ENCODE measurements around the gene TMPRSS15.
A peak's percentile ranks its signal among the peaks of the same experiment; 100 is the strongest.
"Not testable (repeated sequence)": the region's sequence is repeated elsewhere in the genome, so short reads cannot be mapped to it uniquely, and the experiment has no call there.

TMPRSS15 gene

DNA sequence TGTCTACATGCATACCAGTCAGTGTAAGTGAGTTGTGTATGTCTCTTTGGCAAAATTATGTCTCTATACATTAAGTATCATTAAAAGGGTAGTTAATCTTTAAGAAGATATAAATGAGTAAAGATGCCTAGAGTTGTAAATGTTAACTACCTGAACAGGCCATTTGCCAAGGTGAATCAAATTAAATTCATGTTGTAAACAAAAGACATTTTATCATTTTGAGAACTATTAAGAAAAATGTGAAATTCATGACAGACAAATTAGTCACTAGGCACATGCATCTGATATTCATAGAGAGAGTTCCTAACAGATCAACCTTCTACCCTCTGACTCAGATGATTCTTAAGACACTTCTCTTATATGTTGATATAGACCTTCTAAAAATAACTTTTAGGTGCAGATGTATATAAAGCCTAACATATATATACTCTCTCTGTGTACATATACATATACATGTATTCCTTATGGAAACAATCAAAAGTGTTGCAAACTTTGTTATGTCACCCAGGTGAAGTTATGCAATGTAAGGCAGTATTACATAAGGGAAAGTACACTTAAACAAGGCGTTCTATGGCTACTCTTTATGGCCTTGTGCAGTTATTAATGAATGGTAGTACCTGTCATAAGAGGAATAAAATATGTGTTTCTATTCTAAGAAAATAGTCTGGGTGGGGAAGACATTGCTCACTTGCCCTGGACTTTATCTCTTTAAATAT is at the start of gene TMPRSS15:
TMPRSS15 (minus strand) TSS at position 51 of the 716 bp plus-strand sequence. CDS start 163 bp downstream, outside the sequence.
- no peak for DNase-seq

DNA sequence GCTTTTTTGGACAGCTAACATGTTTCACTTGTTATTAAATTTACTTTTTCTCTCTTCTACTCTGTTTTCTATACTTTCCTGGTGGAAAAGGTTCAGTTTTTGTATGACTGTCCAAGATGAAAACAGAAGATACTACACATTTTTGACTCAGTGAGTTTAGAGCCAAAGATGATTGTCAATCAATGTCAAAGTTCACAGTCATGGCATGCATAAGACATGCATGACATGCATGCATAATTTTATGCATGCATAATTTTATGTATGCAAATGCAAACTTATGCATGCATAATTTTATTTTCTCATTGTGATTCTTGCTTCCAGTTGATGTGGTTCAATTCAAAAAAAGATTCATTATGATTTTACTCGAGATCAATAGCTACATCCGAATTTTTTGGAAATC is 48.1 kb upstream of the TMPRSS15 start:
- DNase-seq = no peak

DNA sequence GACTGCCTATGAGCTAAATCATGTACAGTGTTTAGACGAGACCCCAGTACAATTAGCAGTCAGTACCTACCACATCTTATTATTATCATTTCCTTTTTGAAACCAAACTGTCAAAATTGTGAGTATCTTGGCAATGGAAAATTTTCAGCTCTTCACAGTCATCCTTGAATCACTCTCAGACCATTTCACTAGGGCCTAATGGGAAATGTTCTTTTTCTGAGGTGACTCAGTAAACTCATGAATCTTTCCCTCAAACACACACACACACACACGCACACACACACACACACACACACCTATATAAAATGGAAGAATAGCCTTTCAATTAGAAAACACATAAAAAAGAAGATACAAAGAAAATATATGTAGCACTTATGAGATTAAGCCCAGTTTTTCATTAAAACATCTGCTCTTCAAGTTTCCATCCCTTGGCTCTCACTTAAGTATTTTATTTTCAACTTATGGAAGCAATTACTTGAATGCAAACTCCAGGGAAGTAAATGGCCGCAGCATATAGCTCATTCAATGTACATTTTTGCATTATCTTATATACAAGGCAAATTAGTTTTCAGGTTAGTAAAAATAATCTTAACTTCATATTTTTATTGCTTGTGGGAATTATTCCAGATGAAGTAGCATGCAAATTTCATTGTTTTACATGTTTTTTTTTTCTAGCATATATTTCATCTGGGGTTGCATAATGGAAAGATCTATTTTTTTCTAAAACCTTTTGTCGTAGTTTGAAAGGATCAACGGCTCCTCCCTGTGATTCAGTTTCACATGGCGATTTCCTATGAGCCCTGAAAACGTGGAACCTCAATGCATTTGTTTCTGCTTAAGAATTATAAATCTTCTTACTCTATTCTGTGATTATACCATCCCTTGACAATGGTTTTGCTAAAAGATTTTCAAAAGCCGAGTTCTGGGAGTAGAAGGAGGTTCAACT is 46.3 kb upstream of the TMPRSS15 start:
- DNase-seq = no peak

DNA sequence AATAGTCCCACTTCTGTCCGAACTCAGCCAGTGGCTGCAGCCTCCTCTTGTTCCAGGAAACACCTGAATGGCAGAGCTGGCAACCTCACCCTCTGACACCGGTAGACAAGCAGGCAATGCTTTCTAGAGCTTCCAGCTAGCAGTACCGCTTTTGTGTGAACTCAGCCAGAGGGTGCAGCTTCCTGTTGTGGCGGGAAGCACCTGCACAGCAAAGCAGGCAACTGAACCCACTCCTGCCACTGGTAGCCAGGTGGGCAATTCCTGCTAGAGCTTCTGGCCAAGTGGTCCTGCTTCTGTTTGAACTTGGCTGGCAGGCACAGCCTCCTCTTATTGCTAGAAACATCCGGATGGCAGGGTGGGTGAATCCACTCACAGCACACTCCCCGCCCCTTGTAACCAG is 40.1 kb upstream of the TMPRSS15 start:
- no peak for DNase-seq

DNA sequence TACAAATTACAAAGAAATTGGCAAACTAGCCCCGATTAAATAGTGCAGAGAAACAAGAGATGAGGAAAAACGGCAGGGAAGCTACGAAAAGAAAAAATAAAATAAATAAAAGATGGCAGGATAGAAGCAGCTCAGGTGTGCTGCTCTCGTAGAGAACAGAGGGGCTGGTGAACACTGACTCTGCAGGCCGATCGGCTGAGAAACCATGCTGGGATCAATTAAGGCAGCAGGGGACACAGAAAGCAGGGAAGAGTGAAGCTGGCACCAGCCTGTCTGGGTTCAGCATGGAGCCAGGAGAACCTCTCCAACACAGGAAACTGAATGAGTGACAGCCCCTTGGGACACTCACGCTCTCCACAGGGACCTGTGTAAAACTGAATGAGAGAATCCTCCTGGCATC is 39.5 kb upstream of the TMPRSS15 start:
- no peak for DNase-seq

DNA sequence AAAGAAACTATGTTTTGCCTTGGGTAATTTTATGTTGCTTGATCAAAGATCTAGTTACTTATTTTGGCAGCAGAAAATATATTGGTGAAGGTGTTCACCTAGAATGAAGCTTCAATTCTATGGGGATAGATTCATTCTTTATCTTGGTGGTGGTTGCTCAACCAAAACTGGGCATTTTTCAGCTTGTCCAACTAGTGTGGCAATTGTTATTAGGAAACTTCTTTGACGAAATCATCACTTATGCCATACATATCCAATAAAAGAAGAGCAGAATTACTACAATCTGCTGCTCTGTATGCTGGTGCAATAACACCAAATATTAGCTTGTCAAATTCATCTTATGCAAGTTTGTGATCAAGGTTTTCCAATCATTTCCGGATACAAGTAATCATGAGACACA is 26.8 kb upstream of the TMPRSS15 start:
- DNase-seq = no peak

DNA sequence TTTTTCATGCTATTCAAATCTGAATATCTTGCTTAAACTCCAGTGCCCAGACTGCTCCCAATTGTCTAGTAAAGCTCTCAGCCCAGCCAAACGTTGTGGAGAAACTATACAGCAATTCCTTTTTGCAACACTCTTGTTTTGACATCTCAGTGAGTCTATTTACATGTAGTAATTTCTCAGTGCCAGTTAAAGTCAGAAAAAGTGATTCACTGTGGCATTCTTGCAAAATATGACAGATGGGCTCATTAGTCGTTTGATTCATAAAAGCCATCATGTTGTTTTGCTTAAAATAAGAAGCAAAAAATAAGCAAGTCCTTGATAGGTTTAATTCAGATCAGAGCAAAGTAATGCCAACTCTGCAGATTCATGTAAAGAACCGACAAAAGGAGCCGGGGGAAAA is 20.7 kb upstream of the TMPRSS15 start:
- DNase-seq = no peak

DNA sequence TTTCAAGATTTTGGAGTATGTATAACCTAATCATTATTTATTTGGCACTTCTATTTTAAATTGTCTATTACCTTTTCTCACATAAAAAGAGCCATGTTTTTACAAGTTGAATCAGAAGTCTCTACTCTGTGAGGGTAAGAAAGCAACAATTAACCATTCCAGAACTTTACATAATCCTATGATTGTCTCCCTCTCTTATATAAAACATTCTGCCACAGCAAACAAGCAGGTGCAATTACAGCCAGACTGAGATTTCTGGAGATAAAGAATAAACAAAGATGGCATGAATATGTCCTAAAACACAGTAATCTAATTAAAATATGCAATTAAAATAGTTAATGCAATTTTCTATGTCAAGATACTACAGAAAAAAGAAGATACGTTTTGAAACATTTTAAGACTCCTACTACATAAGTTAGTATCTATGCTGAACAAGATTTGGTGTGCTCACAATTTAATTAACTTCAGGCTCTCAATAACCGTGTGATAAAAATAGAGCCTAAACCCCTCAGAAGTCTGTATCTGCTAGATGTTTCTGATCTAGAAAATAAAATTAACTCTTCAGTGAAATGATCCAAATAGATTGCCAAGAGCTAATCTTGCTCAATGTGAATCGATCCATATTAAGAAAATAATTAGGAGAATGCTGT is 13.7 kb upstream of the TMPRSS15 start:
- DNase-seq = no peak

DNA sequence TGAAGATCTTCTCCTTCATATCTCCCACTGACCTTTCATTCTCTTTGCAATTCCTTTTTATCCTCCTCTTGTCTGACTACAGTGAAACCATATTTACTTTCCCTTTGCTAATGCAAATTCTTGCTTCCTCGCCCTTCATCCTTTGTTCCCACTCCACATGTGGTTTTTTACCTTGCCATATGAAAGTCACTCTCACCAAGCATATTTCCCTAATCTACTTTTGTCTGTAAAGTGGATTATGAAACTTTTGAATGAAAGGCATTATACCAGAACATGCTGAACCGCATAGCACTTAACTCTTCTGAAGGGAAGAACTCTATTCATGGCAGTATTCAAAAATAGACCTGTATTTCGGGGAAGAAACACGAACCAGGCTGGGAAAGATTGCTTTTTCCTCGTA is 8.0 kb upstream of the TMPRSS15 start:
- no peak for DNase-seq

DNA sequence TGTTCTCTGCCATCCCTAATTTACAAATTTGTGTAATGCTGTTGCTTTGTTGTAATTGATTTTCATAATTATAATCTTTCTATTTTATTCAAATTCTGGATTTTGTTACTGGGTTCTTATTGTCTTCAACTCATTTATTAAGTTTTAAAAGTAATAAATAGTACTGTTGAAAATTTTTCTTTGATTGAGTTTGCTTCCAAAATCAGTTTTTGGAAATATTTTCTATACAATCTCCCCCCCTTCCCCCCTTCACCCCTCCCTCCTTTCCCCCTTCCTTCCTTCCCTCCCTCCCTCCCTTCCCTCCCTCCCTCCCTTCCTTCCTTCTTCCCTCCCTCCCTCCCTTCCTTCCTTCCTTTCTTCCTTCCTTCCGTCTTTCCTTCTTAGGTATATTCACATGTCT is 6.0 kb upstream of the TMPRSS15 start:
- no peak for DNase-seq

DNA sequence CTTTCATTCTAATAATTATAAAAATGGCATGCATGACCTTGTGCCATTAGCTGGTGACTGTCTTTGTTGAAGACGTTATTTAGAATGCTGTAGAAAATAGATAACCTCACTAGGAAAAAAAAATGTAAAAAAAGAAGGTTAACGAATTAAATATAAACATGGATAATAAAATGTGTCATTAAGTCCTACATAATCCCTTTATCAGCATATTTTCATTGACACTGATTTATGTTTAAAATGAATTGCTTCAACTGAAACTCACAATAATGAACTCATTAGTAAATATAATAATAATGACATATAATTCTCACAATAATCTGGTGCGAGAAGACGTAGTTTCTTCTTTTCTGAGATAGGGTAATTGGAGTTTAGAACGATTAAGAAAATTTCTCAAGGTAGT is 4.7 kb downstream of the TMPRSS15 start:
- no peak for DNase-seq

DNA sequence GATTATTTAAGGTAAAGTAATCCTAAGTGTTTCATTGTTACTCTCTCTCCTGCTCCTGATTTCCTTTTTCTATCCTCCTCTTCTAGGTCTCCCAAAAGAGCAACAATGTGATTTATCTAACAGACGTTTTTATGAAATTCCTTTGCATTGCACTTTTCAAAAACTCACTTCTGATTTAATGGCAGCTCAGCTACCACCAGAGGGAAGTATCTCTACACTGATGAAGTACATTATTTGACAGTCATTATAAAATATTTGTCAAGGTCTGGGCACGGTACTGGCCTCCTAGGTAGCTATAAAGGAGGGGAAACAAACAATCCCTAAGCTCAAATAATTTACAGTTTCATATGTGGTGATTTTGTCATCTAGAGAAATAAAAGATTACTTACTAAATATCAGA is 15.6 kb downstream of the TMPRSS15 start:
- no peak for DNase-seq

DNA sequence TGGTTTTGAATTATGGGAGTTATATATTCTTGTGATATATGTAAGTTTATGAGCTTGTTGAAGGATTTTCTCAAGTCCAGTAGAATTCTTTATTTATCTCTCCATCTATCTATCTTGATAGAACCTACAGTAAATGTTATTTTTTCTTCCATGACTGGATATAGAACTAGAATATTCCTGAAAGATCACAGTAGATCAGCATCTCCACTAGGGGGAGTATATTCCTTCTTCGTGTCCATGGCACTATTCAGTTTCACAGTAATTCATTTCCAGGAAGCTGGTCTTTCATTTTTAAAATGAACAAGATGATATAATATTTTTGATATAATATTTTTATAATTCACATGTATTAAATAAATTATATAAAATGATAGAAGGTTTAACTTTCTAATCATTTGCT is 18.8 kb downstream of the TMPRSS15 start:
- peak; percentile 25 to 54 (median 46) for DNase-seq

DNA sequence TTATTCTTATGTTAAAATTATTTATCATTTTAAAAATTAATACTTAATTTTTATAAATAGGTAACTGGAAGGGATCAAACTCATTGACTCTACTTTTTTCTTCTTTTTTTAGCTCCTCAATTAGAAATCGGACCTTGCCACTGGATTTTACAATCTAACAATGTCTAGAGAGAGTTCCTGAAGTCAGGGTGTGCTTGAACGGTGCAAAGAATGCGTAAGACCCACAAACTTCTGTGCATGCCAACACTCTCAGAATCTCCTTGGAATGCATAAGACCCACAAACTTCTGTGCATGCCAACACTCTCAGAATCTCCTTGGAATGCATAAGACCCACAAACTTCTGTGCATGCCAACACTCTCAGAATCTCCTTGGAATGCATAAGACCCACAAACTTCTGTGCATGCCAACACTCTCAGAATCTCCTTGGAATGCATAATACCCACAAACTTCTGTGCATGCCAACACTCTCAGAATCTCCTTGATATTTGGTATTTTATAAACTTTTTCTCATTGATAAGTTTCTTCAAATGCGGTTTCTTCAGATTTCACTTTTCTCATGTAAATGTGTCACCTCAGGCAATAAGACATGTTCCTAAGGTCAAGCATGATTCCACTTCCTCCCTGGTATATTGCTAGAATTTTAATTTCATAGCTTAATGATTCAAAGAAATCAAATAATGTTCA is 20.5 kb downstream of the TMPRSS15 start:
- not testable (repeated sequence) for DNase-seq

DNA sequence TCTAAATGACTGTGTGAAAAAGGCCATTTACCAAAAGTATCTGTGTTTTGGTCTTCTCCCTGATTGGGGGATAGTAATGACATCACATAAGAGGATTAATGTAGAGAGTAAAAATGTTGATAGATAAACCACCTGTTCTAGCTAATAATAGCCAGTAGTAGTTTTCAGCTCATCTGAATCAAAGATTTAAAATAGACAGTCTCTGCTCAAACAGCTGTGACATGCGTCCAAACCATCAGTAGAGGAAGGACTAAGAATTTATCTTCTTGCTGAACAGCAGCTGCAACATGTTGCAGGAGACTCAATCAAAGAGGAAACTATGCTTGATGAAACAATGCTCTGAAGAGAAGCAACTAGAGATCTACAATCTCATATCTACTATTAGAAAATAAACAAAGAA is 21.4 kb downstream of the TMPRSS15 start:
- DNase-seq = no peak

DNA sequence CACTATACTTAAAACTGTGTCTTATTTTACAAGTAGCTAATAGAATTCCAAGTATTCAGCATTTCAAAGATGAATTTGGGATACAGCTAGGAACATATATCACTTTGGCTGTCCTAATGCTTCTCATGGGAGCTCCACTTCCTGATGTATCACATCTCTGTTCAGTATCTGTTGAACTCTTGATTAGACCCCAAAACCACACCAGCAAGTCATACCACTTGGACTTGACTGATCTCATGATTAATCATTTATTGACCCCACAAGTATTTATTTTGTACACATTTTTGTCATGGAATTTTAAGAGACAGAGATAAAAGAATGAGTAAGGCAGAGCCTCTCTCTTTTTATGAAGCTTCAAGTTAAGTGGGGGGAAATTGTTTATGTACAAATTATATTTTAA is 30.0 kb downstream of the TMPRSS15 start:
- DNase-seq = no peak

DNA sequence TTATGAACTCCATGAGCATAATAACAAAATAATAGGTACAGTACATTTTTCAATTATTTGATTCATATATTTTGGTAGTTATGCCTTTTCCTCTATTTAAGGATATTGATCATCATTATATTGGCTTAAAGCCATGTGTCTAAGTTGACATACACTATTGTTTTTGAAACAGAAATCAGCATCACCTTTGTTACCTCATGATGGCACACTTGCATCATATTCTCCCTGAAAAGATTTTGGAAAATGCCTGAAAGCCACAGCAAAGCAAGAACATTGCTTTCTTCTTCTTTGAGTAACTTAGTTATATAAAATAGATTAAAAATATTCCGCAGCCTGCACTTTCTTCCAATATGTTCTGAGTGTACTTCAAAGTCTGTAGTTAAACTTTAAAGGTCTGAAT is 33.3 kb downstream of the TMPRSS15 start:
- DNase-seq = no peak

DNA sequence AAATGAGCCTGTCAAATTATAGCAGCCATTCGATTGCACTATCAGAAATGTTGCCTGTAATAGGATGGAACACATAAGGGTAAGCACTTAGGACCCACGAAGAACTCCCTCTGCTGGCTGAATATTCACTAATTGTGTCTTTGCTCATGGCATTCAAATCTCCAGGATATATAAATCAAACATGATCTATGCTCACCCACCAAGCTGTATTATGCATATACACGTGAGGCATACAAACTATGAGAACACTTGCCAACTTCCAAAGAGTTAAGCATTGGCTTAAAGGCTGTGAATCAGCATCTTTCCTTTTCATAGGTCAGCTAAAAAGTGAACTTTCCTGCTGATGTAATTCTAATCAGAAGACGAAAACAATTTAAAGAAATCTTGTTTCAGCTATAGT is 34.5 kb downstream of the TMPRSS15 start:
- peak; percentile 1 to 38 (median 5) for DNase-seq

DNA sequence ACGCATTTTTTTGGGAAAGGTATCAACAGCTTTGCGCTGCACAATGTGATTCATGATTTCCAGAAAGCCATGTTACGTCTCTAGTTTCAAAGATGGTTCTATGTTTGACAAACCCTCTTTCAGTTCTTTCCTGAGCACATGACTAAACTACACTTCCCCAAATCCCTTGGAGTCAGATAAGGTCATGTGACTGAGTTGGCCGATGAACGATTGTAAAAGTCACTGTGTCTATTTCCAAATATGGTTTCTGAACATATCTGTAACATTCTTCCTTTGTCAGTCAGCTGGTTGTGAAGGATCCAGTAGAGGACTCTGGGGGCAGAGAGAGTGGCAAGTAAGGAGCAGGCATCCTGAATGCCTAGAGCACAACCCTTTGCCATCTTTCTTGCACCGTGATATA is 35.4 kb downstream of the TMPRSS15 start:
- peak in 1 of 3 donors; percentile 5 for DNase-seq

DNA sequence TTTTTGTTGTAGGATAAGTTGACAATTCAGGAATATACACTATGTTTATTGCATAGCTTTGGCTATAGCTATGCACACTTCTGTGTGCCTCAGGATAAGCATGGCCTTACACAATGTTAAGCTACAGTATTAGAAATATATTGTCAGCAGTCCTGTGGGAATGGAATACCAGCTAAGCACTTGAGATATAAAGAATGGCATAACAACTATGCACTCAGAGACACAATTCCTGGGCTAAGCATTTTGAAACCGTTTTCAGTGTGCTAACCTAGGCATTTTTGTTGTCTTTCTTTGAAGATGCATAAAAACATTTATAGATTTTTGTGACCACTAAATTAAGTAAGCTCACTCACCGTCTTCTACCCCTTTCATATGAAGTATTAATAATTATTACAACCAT is 46.8 kb downstream of the TMPRSS15 start:
- no peak for DNase-seq

DNA sequence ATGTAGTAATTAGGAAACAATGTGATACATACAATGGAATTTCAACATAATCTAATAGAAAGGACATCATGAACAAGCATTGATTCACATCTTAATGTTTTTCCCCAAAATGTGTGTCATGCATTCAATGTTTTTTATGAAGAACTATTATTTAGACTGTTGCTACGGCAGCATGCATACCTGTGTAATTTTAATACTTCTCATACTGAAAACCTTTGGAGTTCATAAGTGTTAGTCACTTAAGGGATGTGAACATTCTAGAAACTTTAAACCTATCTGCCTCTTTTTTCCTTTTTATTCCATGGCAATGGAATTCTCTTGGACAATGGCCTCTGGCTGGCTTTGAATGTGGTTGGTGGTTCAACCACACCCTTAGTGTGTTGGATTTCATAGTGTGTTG is 48.6 kb downstream of the TMPRSS15 start:
- no peak for DNase-seq

DNA sequence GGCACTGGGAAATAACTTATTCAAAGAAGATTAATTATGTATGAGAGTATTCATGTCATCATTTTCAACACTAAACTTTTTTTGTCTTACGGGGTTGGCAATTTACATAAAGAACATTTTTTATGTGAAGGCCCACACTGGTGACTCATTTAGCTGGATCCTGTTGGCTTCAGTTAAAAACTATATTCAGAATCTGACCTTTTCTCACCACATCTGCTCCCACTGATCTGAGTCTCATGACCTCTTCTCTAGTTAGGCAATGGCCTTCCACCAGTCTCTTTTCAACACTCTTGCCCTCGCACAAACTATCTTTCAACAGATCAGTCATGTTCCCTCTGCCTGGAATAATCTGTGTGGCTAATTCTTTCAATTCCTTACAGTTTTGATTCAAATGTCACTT is 53.4 kb downstream of the TMPRSS15 start:
- DNase-seq = peak; percentile 3 to 35 (median 20)

DNA sequence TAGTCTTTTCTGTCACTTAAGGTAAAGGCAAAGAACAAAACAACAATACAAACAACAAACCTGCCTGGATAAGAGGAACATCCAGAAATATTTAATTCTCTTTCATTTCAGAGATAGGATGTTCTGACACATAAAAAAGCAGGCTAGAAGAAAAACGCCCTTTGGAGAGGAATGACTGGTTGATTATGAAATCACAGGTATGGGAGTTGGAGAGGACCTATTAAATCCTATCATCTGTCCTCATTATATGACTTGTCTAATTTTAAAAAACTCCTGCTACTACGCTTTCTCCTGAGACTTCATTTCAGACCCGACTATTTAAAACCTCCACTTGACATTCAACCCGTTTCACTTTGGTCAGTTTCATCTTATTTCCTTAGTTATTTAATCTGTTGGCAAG is 54.1 kb downstream of the TMPRSS15 start:
- no peak for DNase-seq
